HCT116 (cell line): Measurements from ENCODE around the gene SOS1. TPM values are rescaled to one million over a fixed set of nuclear protein-coding genes. Genes with fewer than 3 reads are reported as not detected.

Experiments
- ATAC-seq: fragments of 200-7000 bp; cut with Tn5 transposase; 2 replicates; pipeline ENCODE4 v1.9.1; 2020; ENCODE audit warnings: mild to moderate bottlenecking, moderate library complexity
- BruUV-seq: library from RNA; stranded (reverse); fragments of 400-500 nt; replicated peaks from 2 replicates; lab custom pipeline; 2021; lab: Mats Ljungman, UMichigan
- CTCF ChIA-PET: fragments of 300-600 bp; sonication (Branson Sonifier 250); formaldehyde crosslinking; loops from one replicate; lab custom pipeline; 2021; ENCODE audit warnings: antibody characterized with exemption; lab: Charles Lee
- POLR2A ChIA-PET: fragments of 300-600, 350-600 bp; sonication (Branson Sonifier 250); formaldehyde crosslinking; loops from one replicate; lab custom pipeline; 2021; ENCODE audit warnings: antibody characterized with exemption; lab: Charles Lee
- RAD21 ChIA-PET, 2 experiments: fragments of 300-600 bp; sonication (Branson Sonifier 250); formaldehyde crosslinking; loops; one replicate each; lab custom pipeline; 2023; ENCODE audit warnings: low total read pairs in 2 of 2; ENCODE audit not compliant: uncharacterized antibody in 2 of 2, unreplicated experiment in 2 of 2, low non-redundant PET in 1 of 2; lab: Charles Lee
- DNase-seq: peaks from one replicate; pipeline ENCODE4 v3.0.0-alpha.2; 2010; ENCODE audit warnings: low read depth, low spot score
- H2AFZ ChIP-seq: fragments of 200-600 bp; shearing (Covaris generic), sonication (generic); 2 replicates; pipeline ENCODE4 v1.6.1; 2017; ENCODE audit warnings: low read depth, mixed run types, mixed read lengths, antibody characterized with exemption, low read length; ENCODE audit not compliant: poor library complexity, severe bottlenecking
- H3K27ac ChIP-seq: 2 replicates; pipeline ENCODE4 v1.5.1; 2012; ENCODE audit warnings: low read depth, low read length
- H3K27me3 ChIP-seq: fragments of 200-600 bp; sonication (generic); 2 replicates; pipeline ENCODE4 v1.6.1; 2016; ENCODE audit warnings: mixed run types, low read length, mixed read lengths; ENCODE audit not compliant: insufficient read depth
- H3K36me3 ChIP-seq, 2 experiments: fragments of 200-500 bp in 1 of 2; fragments of 200-600 bp in 1 of 2; sonication (Bioruptor generic) in 1 of 2; sonication (generic) in 1 of 2; 2 replicates each; pipeline versions ENCODE4 v1.5.1 to v1.6.1; 2014 to 2016; ENCODE audit warnings: low read length in 2 of 2, inconsistent platforms in 1 of 2, mixed read lengths in 1 of 2, mixed run types in 1 of 2; ENCODE audit not compliant: insufficient read depth in 2 of 2, control insufficient read depth in 1 of 2
- H3K4me1 ChIP-seq, 2 experiments: fragments of 200-600 bp in 1 of 2; sonication (generic) in 1 of 2; 2 replicates each; pipeline versions ENCODE4 v1.5.1 to v1.6.1; 2012 to 2017; ENCODE audit warnings: low read length in 2 of 2, inconsistent platforms in 1 of 2, mild to moderate bottlenecking in 1 of 2, mixed read lengths in 1 of 2, mixed run types in 1 of 2, moderate library complexity in 1 of 2; ENCODE audit not compliant: insufficient read depth in 2 of 2, control insufficient read depth in 1 of 2
- H3K4me2 ChIP-seq: fragments of 200-600 bp; sonication (generic); 2 replicates; pipeline ENCODE4 v1.6.1; 2017; ENCODE audit warnings: mixed run types, low read length, mixed read lengths
- H3K4me3 ChIP-seq, 2 experiments: fragments of 200-600 bp in 1 of 2; sonication (generic) in 1 of 2; replicated peaks in 1 of 2; 2 replicates each; pipeline ENCODE4 v1.5.1; 2011 to 2016; ENCODE audit warnings: low read length in 2 of 2, control low read depth in 1 of 2, low read depth in 1 of 2, mild to moderate bottlenecking in 1 of 2, mixed read lengths in 1 of 2, mixed run types in 1 of 2
- H3K79me2 ChIP-seq: fragments of 200-600 bp; sonication (generic); 2 replicates; pipeline ENCODE4 v1.6.1; 2017; ENCODE audit warnings: mild to moderate bottlenecking, mixed run types, low read length, moderate library complexity, mixed read lengths; ENCODE audit not compliant: insufficient read depth
- H3K9ac ChIP-seq: fragments of 200-600 bp; sonication (generic); 2 replicates; pipeline ENCODE4 v1.6.1; 2016; ENCODE audit warnings: low read length, mixed read lengths
- H3K9me2 ChIP-seq: fragments of 200-600 bp; sonication (generic), shearing (Covaris generic); 2 replicates; pipeline ENCODE4 v1.6.1; 2017; ENCODE audit warnings: mixed run types, mild to moderate bottlenecking, moderate library complexity; ENCODE audit not compliant: insufficient read depth
- H3K9me3 ChIP-seq, 2 experiments: fragments of 200-500 bp in 1 of 2; fragments of 200-600 bp in 1 of 2; sonication (Bioruptor generic) in 1 of 2; sonication (generic) in 1 of 2; 2 replicates each; pipeline ENCODE4 v1.6.1; 2014 to 2017; ENCODE audit warnings: low read length in 2 of 2, mixed read lengths in 2 of 2, inconsistent platforms in 1 of 2, low read depth in 1 of 2, mild to moderate bottlenecking in 1 of 2, mixed run types in 1 of 2, moderate library complexity in 1 of 2; ENCODE audit not compliant: control insufficient read depth in 1 of 2, insufficient read depth in 1 of 2
- H4K20me1 ChIP-seq: fragments of 200-600 bp; sonication (generic), shearing (Covaris generic); 2 replicates; pipeline ENCODE4 v1.6.1; 2017; ENCODE audit warnings: mixed run types, mild to moderate bottlenecking, moderate library complexity; ENCODE audit not compliant: insufficient read depth
- CTCF ChIP-seq, 3 experiments: fragments of 200-600 bp in 1 of 3; sonication (generic) in 1 of 3; IDR thresholded peaks in 2 of 3; conservative IDR thresholded peaks in 1 of 3; 2 replicates each; pipeline ENCODE4 v1.5.1; 2012 to 2017; ENCODE audit warnings: low read depth in 2 of 3, low read length in 2 of 3, antibody characterized with exemption in 1 of 3, borderline replicate concordance in 1 of 3, control low read depth in 1 of 3, mild to moderate bottlenecking in 1 of 3, mixed read lengths in 1 of 3, mixed run types in 1 of 3, moderate library complexity in 1 of 3; ENCODE audit not compliant: insufficient read depth in 1 of 3
- EZH2phosphoT487 ChIP-seq: fragments of 200-600 bp; IDR thresholded peaks from 2 replicates; pipeline ENCODE4 v1.6.1; 2018; ENCODE audit warnings: antibody characterized with exemption, borderline replicate concordance
- FOSL1 ChIP-seq: IDR thresholded peaks from 2 replicates; pipeline ENCODE4 v1.6.1; 2012; ENCODE audit warnings: low read depth
- MAX ChIP-seq: IDR thresholded peaks from 2 replicates; pipeline ENCODE4 v1.6.1; 2012
- RAD21 ChIP-seq: IDR thresholded peaks from 2 replicates; pipeline ENCODE4 v1.6.1; 2012; ENCODE audit warnings: low read depth, mild to moderate bottlenecking
- SP1 ChIP-seq: IDR thresholded peaks from 2 replicates; pipeline ENCODE4 v1.6.1; 2012; ENCODE audit warnings: low read depth
- TCF7L2 ChIP-seq: IDR thresholded peaks from 2 replicates; pipeline ENCODE4 v1.7.0; 2011; ENCODE audit warnings: borderline replicate concordance, inconsistent platforms; ENCODE audit not compliant: insufficient read depth, insufficient read length; ENCODE audit errors: extremely low read depth
- YY1 ChIP-seq: IDR thresholded peaks from 2 replicates; pipeline ENCODE4 v1.6.1; 2011; ENCODE audit warnings: low read length, low read depth, moderate library complexity, mild to moderate bottlenecking; ENCODE audit not compliant: insufficient replicate concordance; ENCODE audit errors: extremely low read depth
- ZBTB33 ChIP-seq: IDR thresholded peaks from 2 replicates; pipeline ENCODE4 v1.6.1; 2011; ENCODE audit warnings: mild to moderate bottlenecking, low read length, moderate library complexity; ENCODE audit not compliant: insufficient replicate concordance; ENCODE audit errors: extremely low read depth
- intact Hi-C: fragments of 100-400 bp; cut with micrococcal nuclease; formaldehyde crosslinking; loops from 2 replicates; pipeline ENCODE4 v1.10.0; 2022
- total RNA-seq: library from RNA; stranded (reverse); gene quantifications from one replicate; pipeline ENCODE4 v1.2.1, GENCODE V29; 2021; ENCODE audit not compliant: unreplicated experiment
- TF ChIP-seq, protein P1 (sequence below): IDR thresholded peaks from 2 replicates; pipeline ENCODE4 v1.6.1; 2012

SOS1 gene
- total RNA-seq, 1 experiment from 2014 or later: 19.4 TPM

- H3K4me3 ChIP-seq: no peak overlapping the region
- intact Hi-C loops: no loop called here
- no TSS peak for BruUV-seq
- no peak overlapping the region for H3K4me2 ChIP-seq
- no peak overlapping the region for H2AFZ ChIP-seq
- ATAC-seq (no peak), DNase-seq (no peak)
- H3K27ac ChIP-seq: no peak overlapping the region
- RAD21 ChIA-PET: no interaction called here
- no peak for TF ChIP-seq MAX
- TF ChIP-seq CTCF (IDR thresholded peaks at IDR 0.05 in 2 of 3, conservative IDR thresholded peaks at IDR 0.05 in 1 of 3; ENCODE audit: borderline replicate concordance in 1 of 3, insufficient read depth in 1 of 3, low read depth in 2 of 3, low read length in 2 of 3): no peak
- no peak for TF ChIP-seq RAD21
- no peak for TF ChIP-seq TCF7L2
- POLR2A ChIA-PET: no interaction called here
- no peaks in the 10 kb centered on the region for H3K9me2 ChIP-seq
- H3K79me2 ChIP-seq: no peaks in the 10 kb centered on the region
- no peaks in the 10 kb centered on the region for H3K27me3 ChIP-seq
- no peaks in the 10 kb centered on the region for H3K9me3 ChIP-seq
- no peaks in the 10 kb centered on the region for H4K20me1 ChIP-seq
- H3K4me1 ChIP-seq: no peaks in the 10 kb centered on the region
- CTCF ChIA-PET: no interaction called here
- H3K9ac ChIP-seq: no peak overlapping the region
- no peaks in the 10 kb centered on the region for H3K36me3 ChIP-seq
These were observed 154.2 kb downstream of the SOS1 start for GRCh38 chr2:38966678-38967077.

DNA sequence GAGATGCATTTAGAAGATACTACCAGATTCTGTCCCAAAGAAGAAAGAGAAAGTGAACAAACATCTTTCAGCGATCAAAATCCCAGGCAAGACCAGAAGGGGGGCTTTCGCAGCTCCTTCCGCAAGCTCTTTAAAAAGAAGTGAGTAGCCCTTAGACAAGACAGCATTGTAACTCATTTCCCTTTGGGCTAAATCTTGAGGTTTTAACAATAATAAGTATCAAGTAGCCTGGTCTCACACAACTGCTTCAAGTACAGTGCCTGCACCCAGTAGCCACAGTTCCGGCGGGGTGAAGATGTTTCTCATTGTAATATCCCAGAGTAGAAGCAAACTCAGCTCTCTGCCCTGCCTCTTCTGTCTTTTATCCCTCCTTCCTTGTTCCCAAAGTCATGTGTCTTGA is 154.8 kb downstream of the SOS1 start:
- Histone ChIP-seq H3K36me3 (no peaks in the 10 kb centered on the region), H3K9me3 (no peaks in the 10 kb centered on the region), H3K4me1 (no peaks in the 10 kb centered on the region), H4K20me1 (no peaks in the 10 kb centered on the region)
- no peak for ATAC-seq
- no peak for TF ChIP-seq ZBTB33
- TF ChIP-seq EZH2phosphoT487: no peak
- no peak for TF ChIP-seq YY1
- TF ChIP-seq FOSL1: no peak
- TF ChIP-seq, protein P1, sequence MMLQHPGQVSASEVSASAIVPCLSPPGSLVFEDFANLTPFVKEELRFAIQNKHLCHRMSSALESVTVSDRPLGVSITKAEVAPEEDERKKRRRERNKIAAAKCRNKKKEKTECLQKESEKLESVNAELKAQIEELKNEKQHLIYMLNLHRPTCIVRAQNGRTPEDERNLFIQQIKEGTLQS: no peak
- no peak for TF ChIP-seq SP1
- TF ChIP-seq, all 23 proteins: peak for 0
- H3K27ac ChIP-seq: no peak overlapping the region
- H2AFZ ChIP-seq: no peak overlapping the region
- no peak overlapping the region for H3K4me3 ChIP-seq
- BruUV-seq: no TSS peak
- H3K79me2 ChIP-seq: no peaks in the 10 kb centered on the region
- RAD21 ChIA-PET: no interaction called here
- intact Hi-C loops: no loop called here
- no peak for DNase-seq
- H3K9me2 ChIP-seq: no peaks in the 10 kb centered on the region
- H3K9ac ChIP-seq: no peak overlapping the region
- CTCF ChIA-PET: interaction anchor here (0.6 kb wide), 1 partner anchor 128 kb away, joined by 3 read pairs; no protein-coding TSS in a partner anchor
- POLR2A ChIA-PET: no interaction called here
- no peaks in the 10 kb centered on the region for H3K27me3 ChIP-seq
- no peak overlapping the region for H3K4me2 ChIP-seq
